ENCODE measurements around the gene TACC3. TPM values are rescaled to one million over a fixed set of nuclear protein-coding genes. Genes with fewer than 3 reads are reported as not detected.
A peak's percentile ranks its signal among the peaks of the same experiment; 100 is the strongest.

Gene TACC3
- total and polyA plus RNA-seq, 2 of the 8 experiments (the other 6 are each of a cell fraction or from before 2014, with no cell fraction given) = 73.8 to 148 TPM

DNA sequence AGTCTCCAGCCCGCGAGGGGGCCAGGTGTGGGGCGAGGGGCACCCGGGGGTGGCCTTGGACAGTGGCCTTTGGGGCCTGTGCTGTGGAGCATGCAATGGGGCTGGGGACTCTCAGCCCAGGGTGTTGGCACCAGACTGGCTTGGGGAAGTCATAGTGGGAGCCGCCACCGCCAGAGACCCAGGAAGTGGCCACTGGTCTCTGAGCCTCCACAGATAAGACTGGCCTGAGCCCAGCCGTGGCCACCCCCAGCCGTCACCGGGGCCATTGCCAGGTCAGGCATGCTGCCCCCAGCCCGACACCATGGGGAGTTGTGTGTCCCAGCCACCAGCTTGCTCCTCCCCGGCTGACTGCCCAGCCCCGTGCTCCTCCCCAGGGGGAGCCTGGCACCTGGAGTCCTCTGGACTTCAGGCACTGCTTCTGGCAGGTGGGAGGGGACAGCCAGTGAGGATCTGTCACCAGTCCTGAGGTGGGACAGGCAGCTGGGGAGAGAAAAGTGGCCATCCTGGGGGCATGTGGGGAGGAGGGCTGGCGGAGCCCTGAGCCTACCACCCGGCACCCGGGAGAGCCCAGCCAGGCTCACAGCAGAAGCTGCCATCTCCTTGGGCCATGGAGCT, 32.5 kb downstream of the TACC3 start:
- no peak for TF ChIP-seq SRF (IDR thresholded peaks at IDR 0.05; ENCODE audit: low read depth, low read length)
- no peak for TF ChIP-seq CBX5 (IDR thresholded peaks at IDR 0.05; ENCODE audit: low read depth, low read length)
- TF ChIP-seq KDM4A (IDR thresholded peaks at IDR 0.05; ENCODE audit: low read depth, low read length, severe bottlenecking) = no peak
- TF ChIP-seq SIRT6 (IDR thresholded peaks at IDR 0.05; ENCODE audit: low read length) = no peak
- TF ChIP-seq, protein P1, sequence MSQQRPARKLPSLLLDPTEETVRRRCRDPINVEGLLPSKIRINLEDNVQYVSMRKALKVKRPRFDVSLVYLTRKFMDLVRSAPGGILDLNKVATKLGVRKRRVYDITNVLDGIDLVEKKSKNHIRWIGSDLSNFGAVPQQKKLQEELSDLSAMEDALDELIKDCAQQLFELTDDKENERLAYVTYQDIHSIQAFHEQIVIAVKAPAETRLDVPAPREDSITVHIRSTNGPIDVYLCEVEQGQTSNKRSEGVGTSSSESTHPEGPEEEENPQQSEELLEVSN (IDR thresholded peaks at IDR 0.05) = no peak
- TF ChIP-seq CHD1 (IDR thresholded peaks at IDR 0.05; ENCODE audit: low read depth, low read length) = no peak
- no peak for TF ChIP-seq MAFK (IDR thresholded peaks at IDR 0.05; ENCODE audit: low read depth, low read length)
- no peak for TF ChIP-seq CEBPB (IDR thresholded peaks at IDR 0.05; ENCODE audit: low read depth, low read length)
- TF ChIP-seq GABPA (IDR thresholded peaks at IDR 0.05; ENCODE audit: borderline replicate concordance, insufficient read depth, low read length) = no peak
- TF ChIP-seq SAP30 (IDR thresholded peaks at IDR 0.05; ENCODE audit: insufficient read depth, insufficient replicate concordance, low read length) = no peak
- TF ChIP-seq GTF2F1 (IDR thresholded peaks at IDR 0.05; ENCODE audit: borderline replicate concordance, low read depth, low read length) = no peak
- no peak for TF ChIP-seq POU5F1 (IDR thresholded peaks at IDR 0.05; ENCODE audit: low read depth, low read length)
- no peak overlapping the region for H3K14ac ChIP-seq (ENCODE audit: insufficient read length)
- no peak overlapping the region for H3K18ac ChIP-seq (ENCODE audit: extremely low read depth, low read length)
- no peak overlapping the region for H3K23ac ChIP-seq (ENCODE audit: insufficient read length)
- H3K9me3 ChIP-seq (ENCODE audit: insufficient read depth in 2 of 2, low read depth in 1 of 2, low read length in 1 of 2) = no peaks in the 10 kb centered on the region
- H2AK5ac ChIP-seq (ENCODE audit: low read depth, low read length) = no peak overlapping the region
- no peaks in the 10 kb centered on the region for H3K23me2 ChIP-seq (ENCODE audit: low read depth, low read length)
- WGBS, 2 experiments (ENCODE audit: extremely low coverage in 1 of 2, insufficient coverage in 1 of 2, insufficient read length in 1 of 2, insufficient replicate concordance in 2 of 2, low coverage in 1 of 2, low lambda C conversion rate in 2 of 2, missing lambda C conversion rate in 1 of 2) = 88% methylated on average over 9 of the region's 15 CpGs; no CpG with 5 or more reads in 1 of the 2 experiments
- H3K4me3 ChIP-seq (ENCODE audit: extremely low read depth in 1 of 4, insufficient read depth in 2 of 4, low read depth in 3 of 4, low read length in 4 of 4) = no peak overlapping the region
- no peak overlapping the region for H2BK15ac ChIP-seq (ENCODE audit: low read length)
- no peaks in the 10 kb centered on the region for H3K79me2 ChIP-seq (ENCODE audit: control insufficient read depth in 1 of 2, insufficient read depth in 2 of 2, low read length in 2 of 2)
- ChIA-PET CTCF (ENCODE audit: partially characterized antibody) (interaction anchor here (0.5 to 71.2 kb wide), 6 partner anchors 11 to 146 kb away, joined by 3 to 2507 read pairs (median 4); partner anchors contain the start of gene FGFR3), POLR2A (ENCODE audit: partially characterized antibody) (interaction anchor here (0.9 to 1.3 kb wide), 5 partner anchors 12 to 55 kb away, joined by 3 to 5 read pairs (median 3); partner anchors contain the start of genes FGFR3, TACC3 and TMEM129)
- no peak overlapping the region for H2BK120ac ChIP-seq (replicated peaks; ENCODE audit: low read depth, low read length)
- no peaks in the 10 kb centered on the region for H3K36me3 ChIP-seq (ENCODE audit: control insufficient read depth in 2 of 4, insufficient read depth in 4 of 4, low read length in 3 of 4)
- H4K5ac ChIP-seq (ENCODE audit: insufficient read length, low read depth, low read length) = no peak overlapping the region
- H2BK20ac ChIP-seq (ENCODE audit: low read length) = no peak overlapping the region
- no peak overlapping the region for H2BK5ac ChIP-seq (ENCODE audit: low read depth, low read length)
- H3K9ac ChIP-seq (replicated peaks in 1 of 4; ENCODE audit: extremely low read depth in 1 of 4, low read depth in 3 of 4, low read length in 3 of 4) = no peak overlapping the region
- H3K4me2 ChIP-seq (ENCODE audit: insufficient read depth in 1 of 2, low read depth in 2 of 2, low read length in 2 of 2) = no peak overlapping the region
- H3K27me3 ChIP-seq (replicated peaks in 1 of 4; ENCODE audit: control insufficient read depth in 3 of 4, extremely low read depth in 1 of 4, insufficient read depth in 3 of 4, low read length in 3 of 4) = no peaks in the 10 kb centered on the region
- DNase-seq (ENCODE audit: low read depth in 1 of 2, low spot score in 2 of 2) (no peak), FAIRE-seq (no peak)
- no peak overlapping the region for H4K8ac ChIP-seq (ENCODE audit: extremely low read depth, insufficient read depth, low read length)
- peak overlapping the region; percentile 11 for H3K4ac ChIP-seq (replicated peaks; ENCODE audit: insufficient read length, low read depth, low read length)
- H3K79me1 ChIP-seq (ENCODE audit: low read depth, low read length) = no peaks in the 10 kb centered on the region
- 0 out of 2 replicates have a peak overlapping the region, but pooled peaks have one; percentile 17 for H2BK12ac ChIP-seq (ENCODE audit: low read depth, low read length)
- no peak overlapping the region for H4K91ac ChIP-seq (replicated peaks; ENCODE audit: insufficient read length, low read length)
- no peak overlapping the region for H3K56ac ChIP-seq (replicated peaks; ENCODE audit: insufficient read length, low read depth, low read length)
- no peaks in the 10 kb centered on the region for H4K20me1 ChIP-seq (replicated peaks in 1 of 2; ENCODE audit: control insufficient read depth in 1 of 2, insufficient read depth in 2 of 2, low read length in 2 of 2)
- H3K27ac ChIP-seq (ENCODE audit: low read depth, low read length) = no peak overlapping the region
- H3K4me1 ChIP-seq (replicated peaks in 1 of 4; ENCODE audit: control insufficient read depth in 3 of 4, insufficient read depth in 4 of 4, low read length in 3 of 4) = peaks cover 0 to 15% (median 8%) of the 10 kb centered on the region in 4 experiments; a peak in 5 of 7 replicates
- H2AFZ ChIP-seq (ENCODE audit: low read length) = no peak overlapping the region
